ENCODE data around the gene ZNF407.

- TF ChIP-seq, protein P1, sequence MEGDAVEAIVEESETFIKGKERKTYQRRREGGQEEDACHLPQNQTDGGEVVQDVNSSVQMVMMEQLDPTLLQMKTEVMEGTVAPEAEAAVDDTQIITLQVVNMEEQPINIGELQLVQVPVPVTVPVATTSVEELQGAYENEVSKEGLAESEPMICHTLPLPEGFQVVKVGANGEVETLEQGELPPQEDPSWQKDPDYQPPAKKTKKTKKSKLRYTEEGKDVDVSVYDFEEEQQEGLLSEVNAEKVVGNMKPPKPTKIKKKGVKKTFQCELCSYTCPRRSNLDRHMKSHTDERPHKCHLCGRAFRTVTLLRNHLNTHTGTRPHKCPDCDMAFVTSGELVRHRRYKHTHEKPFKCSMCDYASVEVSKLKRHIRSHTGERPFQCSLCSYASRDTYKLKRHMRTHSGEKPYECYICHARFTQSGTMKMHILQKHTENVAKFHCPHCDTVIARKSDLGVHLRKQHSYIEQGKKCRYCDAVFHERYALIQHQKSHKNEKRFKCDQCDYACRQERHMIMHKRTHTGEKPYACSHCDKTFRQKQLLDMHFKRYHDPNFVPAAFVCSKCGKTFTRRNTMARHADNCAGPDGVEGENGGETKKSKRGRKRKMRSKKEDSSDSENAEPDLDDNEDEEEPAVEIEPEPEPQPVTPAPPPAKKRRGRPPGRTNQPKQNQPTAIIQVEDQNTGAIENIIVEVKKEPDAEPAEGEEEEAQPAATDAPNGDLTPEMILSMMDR (IDR thresholded peaks at IDR 0.05): no peak
- TF ChIP-seq POLR2A (IDR thresholded peaks at IDR 0.05): no peak
- no peak for TF ChIP-seq EP300 (IDR thresholded peaks at IDR 0.05)
- TF ChIP-seq POLR2AphosphoS5 (IDR thresholded peaks at IDR 0.05): no peak
Observed at GRCh38 chr18:74828200-74828599, 230.5 kb downstream of the ZNF407 start.

All from stomach (tissue), 4 donors.